Testis (tissue), 3 donors: ENCODE results near the gene SLC17A2. TPM values are rescaled to one million over a fixed set of nuclear protein-coding genes. Genes with fewer than 3 reads are reported as not detected.
"Not testable (repeated sequence)": the region's sequence is repeated elsewhere in the genome, so short reads cannot be mapped to it uniquely, and the experiment has no call there.

Experiments used
- DNase-seq: peaks from one replicate; pipeline ENCODE4 v3.0.0-alpha.2; 2019
- H3K27ac ChIP-seq, 2 donors: fragments of 200-600 bp; sonication (generic); one replicate each; pipeline ENCODE4 v1.5.1; 2019
- H3K27me3 ChIP-seq: fragments of 200-600 bp; sonication (generic); one replicate; pipeline ENCODE4 v1.5.1; 2019
- H3K36me3 ChIP-seq: fragments of 200-600 bp; sonication (generic); one replicate; pipeline ENCODE4 v1.5.1; 2017; ENCODE audit warnings: low read depth; ENCODE audit errors: missing control alignments
- H3K4me1 ChIP-seq: fragments of 200-600 bp; sonication (generic); one replicate; pipeline ENCODE4 v1.5.1; 2019
- H3K4me3 ChIP-seq, 2 donors: fragments of 200-600 bp; sonication (generic); one replicate each; pipeline ENCODE4 v1.5.1; 2017 to 2019
- H3K9me3 ChIP-seq: fragments of 200-600 bp; sonication (generic); one replicate; pipeline ENCODE4 v1.5.1; 2017
- CTCF ChIP-seq, 3 experiments: fragments of 450-650 bp in 2 of 3; fragments of 200-600 bp in 1 of 3; sonication (generic) in 1 of 3; IDR thresholded peaks; one replicate each; pipeline ENCODE4 v1.5.1; 2016 to 2019; ENCODE audit warnings: antibody characterized with exemption in 3 of 3, mild to moderate bottlenecking in 2 of 3, moderate library complexity in 1 of 3
- POLR2A ChIP-seq: fragments of 450-650 bp; IDR thresholded peaks from one replicate; pipeline ENCODE4 v1.6.1; 2017; ENCODE audit warnings: antibody characterized with exemption, mild to moderate bottlenecking, moderate library complexity
- WGBS, 2 donors: methylation state at CpG; one replicate each; pipeline ENCODE4 v1.1.5; 2018; 5-methylcytosine and 5-hydroxymethylcytosine counted together
- intact Hi-C: fragments of 100-400 bp; cut with DNase I; formaldehyde crosslinking; loops from one replicate; pipeline ENCODE4 v1.15.1; 2023; ENCODE audit warnings: low total_unique reads
- polyA plus RNA-seq: library from polyadenylated mRNA; stranded (reverse); fragments of 350-450 nt; fragmentation: Illumina TruSeq; extraction: RNeasy Lipid Tissue Mini Kit (QIAGEN cat#74804); gene quantifications from one replicate; pipeline ENCODE4 v1.2.3, GENCODE V29; 2014; ENCODE audit warnings: low read depth, low replicate concordance; ENCODE audit not compliant: insufficient read depth
- total RNA-seq, 2 donors: library from RNA; depleted of rRNA; stranded (reverse); fragments of >200 nt; gene quantifications; one replicate each; pipeline ENCODE4 v1.2.3, GENCODE V29; 2016

The SLC17A2 gene
- total and polyA plus RNA-seq, 3 donors from 2014 or later, result 0.17 to 0.50 (median 0.31) TPM

GRCh38 chr6:25939593-25939992, 9.1 kb upstream of the SLC17A2 start:
- no peak overlapping the region for H3K27ac ChIP-seq
- no peak for TF ChIP-seq POLR2A
- TF ChIP-seq CTCF (IDR thresholded peaks at IDR 0.05), result no peak
- no peaks in the 10 kb centered on the region for H3K36me3 ChIP-seq
- H3K9me3 ChIP-seq, result no peaks in the 10 kb centered on the region
- intact Hi-C loops, result no loop called here
- H3K4me1 ChIP-seq, result no peaks in the 10 kb centered on the region
- DNase-seq, result no peak
- H3K27me3 ChIP-seq, result no peaks in the 10 kb centered on the region
- H3K4me3 ChIP-seq, result no peak overlapping the region
- 89 to 94% methylated on average over 2 of the region's 2 CpGs for WGBS, 2 donors

GRCh38 chr6:25935953-25936352, 5.5 kb upstream of the SLC17A2 start:
- no peak overlapping the region for H3K27ac ChIP-seq
- intact Hi-C loops, result no loop called here
- no peak for TF ChIP-seq POLR2A
- no peak for TF ChIP-seq CTCF (IDR thresholded peaks at IDR 0.05)
- no peaks in the 10 kb centered on the region for H3K9me3 ChIP-seq
- DNase-seq, result no peak
- no peak overlapping the region for H3K4me3 ChIP-seq
- no peaks in the 10 kb centered on the region for H3K36me3 ChIP-seq
- H3K27me3 ChIP-seq, result no peaks in the 10 kb centered on the region
- WGBS, 2 donors, result 91 to 92% methylated on average over 5 of the region's 5 CpGs
- no peaks in the 10 kb centered on the region for H3K4me1 ChIP-seq

GRCh38 chr6:25934735-25935313, 4.3 kb upstream of the SLC17A2 start:
- H3K27me3 ChIP-seq, result no peaks in the 10 kb centered on the region
- WGBS, 2 donors, result 75 to 81% methylated on average over 3 of the region's 3 CpGs
- no peak overlapping the region for H3K27ac ChIP-seq
- intact Hi-C loops, result no loop called here
- no peaks in the 10 kb centered on the region for H3K36me3 ChIP-seq
- no peaks in the 10 kb centered on the region for H3K4me1 ChIP-seq
- no peaks in the 10 kb centered on the region for H3K9me3 ChIP-seq
- H3K4me3 ChIP-seq, result no peak overlapping the region
- TF ChIP-seq CTCF (IDR thresholded peaks at IDR 0.05) (no peak), POLR2A (no peak)
- no peak for DNase-seq

- Histone ChIP-seq H3K9me3 (no peaks in the 10 kb centered on the region), H3K27ac (no peak overlapping the region), H3K4me1 (no peaks in the 10 kb centered on the region), H3K27me3 (no peaks in the 10 kb centered on the region), H3K4me3 (no peak overlapping the region), H3K36me3 (no peaks in the 10 kb centered on the region)
- intact Hi-C loops, result no loop called here
- no peak for DNase-seq
- 88 to 95% methylated on average over 2 of the region's 2 CpGs for WGBS, 2 donors
- TF ChIP-seq CTCF (IDR thresholded peaks at IDR 0.05) (no peak), POLR2A (no peak)
Observed at GRCh38 chr6:25934156-25934555, 3.7 kb upstream of the SLC17A2 start.

- no peaks in the 10 kb centered on the region for H3K27me3 ChIP-seq
- DNase-seq, result no peak
- no peak overlapping the region for H3K27ac ChIP-seq
- H3K4me1 ChIP-seq, result no peaks in the 10 kb centered on the region
- WGBS, 2 donors, result 62 to 81% methylated on average over 1 of the region's 1 CpG
- H3K36me3 ChIP-seq, result no peaks in the 10 kb centered on the region
- no peaks in the 10 kb centered on the region for H3K9me3 ChIP-seq
- H3K4me3 ChIP-seq, result no peak overlapping the region
- no peak for TF ChIP-seq CTCF (IDR thresholded peaks at IDR 0.05)
- no peak for TF ChIP-seq POLR2A
- intact Hi-C loops, result no loop called here
Observed at GRCh38 chr6:25931411-25931709, 869 bp upstream of the SLC17A2 start.

GRCh38 chr6:25929785-25930184, 706 bp downstream of the SLC17A2 start:
- H3K36me3 ChIP-seq, H3K27ac ChIP-seq, intact Hi-C loops, H3K4me1 ChIP-seq, DNase-seq, H3K4me3 ChIP-seq, H3K9me3 ChIP-seq, H3K27me3 ChIP-seq: not testable (repeated sequence)
- WGBS, 2 donors, result 90 to 92% methylated on average over 12 of the region's 12 CpGs
